ENCODE results near the gene KLK5.
"Not testable (repeated sequence)": the region's sequence is repeated elsewhere in the genome, so short reads cannot be mapped to it uniquely, and the experiment has no call there.

Gene KLK5

DNA sequence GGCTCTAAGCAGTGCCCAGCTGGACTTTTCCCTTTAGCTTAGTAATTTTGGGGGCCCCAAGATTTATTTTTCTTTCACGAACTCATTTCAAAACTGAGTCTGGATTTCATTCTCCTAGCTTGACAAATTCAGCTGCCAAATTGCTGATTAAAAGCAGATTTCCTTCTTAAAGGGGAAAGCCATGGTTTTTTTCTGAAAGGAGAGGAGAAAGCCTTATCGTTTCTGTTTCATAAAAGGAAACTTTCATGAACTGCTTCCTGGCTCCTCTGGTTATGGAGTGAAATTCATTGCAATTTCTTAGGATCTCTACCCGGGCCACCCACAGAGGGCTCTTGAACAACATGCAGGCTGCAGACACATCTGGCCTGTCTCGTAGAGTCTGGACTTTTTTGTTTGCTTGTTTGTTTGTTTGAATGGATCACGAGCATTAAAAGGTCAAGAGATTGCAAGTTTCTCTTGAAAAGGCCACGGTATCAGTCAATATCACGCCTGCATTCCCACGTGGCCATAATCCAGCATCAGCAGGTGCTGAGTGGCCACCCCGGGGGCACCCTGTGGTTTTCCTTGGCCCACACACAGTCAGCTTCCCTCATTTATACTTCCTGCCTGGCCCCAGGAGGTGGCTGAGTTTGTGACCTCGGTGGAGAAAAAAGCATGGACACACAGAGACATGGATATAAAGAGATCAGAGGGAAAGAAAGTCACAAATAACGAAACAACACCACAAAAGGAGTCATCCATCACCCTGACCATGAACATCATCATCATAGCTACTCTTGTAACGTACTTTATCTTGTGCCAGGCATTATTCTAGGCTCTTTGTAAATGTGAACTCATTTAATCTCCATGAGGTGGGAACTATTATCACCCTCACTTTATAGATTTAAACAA is 31.2 kb downstream of the KLK5 start:
- peak; percentile 33 for DNase-seq

DNA sequence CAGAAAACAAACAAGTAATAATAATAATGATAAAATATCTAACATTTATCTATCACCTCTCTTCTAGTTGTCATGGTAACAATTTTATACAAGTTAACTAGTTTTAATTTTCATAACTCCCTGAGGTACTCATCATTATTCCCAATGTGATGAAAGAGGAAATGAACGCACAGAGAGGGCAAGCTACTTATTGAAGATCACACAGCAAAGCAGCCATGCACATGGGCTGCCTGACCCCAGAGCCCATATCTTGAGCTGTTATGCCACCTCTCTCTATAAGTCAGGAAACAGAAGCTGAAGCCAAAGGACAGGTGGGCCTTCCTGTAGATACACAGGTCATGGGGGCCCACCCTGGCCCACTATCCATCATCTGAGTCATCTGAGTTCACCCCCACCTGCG is 36.8 kb downstream of the KLK5 start:
- DNase-seq: no peak

DNA sequence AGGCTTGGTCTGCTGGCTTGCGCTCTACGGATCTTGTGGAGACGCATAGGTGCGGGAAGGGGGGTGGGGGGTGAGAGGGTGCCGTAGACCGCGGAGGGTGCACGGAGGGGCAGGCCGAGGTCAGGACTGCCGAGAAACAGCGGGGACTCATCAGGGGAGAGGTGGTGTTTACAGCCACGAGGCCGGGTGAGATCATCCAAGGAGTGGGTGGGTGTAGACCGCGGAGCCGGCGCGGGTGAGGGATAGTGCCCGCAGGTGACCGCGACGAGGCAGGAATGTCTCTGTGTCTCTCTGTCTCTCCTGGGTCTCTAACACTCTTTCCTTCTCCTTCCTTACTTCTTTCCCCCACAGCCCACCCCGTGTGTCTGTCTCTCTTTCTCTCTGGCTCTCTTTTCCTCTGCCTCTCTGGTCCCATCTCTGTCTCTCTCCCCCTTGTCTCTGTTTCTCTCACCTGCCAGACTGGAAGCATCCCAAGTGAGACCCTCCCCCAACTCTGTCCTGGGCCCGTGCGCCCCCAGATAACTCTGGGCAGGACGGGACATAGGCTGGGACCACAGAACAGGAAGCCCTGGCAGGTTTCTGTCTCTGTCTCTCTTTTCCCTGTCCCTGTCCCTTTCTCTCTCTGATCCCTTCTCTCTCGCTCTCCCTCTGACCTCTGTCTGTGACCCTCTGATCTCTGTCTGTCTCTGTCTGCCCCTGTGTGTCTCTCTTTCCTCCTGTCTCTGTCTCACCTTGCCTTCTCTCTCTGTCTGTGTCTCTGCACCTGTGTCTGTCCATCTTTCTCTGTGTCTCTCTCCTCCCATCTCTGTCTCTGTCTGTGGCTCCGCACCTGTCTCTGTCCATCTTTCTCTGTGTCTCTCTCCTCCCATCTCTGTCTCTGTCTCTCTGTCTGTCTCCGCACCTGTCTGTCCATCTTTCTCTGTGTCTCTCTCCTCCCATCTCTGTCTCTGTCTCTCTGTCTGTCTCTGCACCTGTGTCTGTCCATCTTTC is 39.8 kb downstream of the KLK5 start:
- DNase-seq: no peak

GRCh38 chr19:50912102-50912599 is 40.7 kb downstream of the KLK5 start:
- no peak for DNase-seq

DNA sequence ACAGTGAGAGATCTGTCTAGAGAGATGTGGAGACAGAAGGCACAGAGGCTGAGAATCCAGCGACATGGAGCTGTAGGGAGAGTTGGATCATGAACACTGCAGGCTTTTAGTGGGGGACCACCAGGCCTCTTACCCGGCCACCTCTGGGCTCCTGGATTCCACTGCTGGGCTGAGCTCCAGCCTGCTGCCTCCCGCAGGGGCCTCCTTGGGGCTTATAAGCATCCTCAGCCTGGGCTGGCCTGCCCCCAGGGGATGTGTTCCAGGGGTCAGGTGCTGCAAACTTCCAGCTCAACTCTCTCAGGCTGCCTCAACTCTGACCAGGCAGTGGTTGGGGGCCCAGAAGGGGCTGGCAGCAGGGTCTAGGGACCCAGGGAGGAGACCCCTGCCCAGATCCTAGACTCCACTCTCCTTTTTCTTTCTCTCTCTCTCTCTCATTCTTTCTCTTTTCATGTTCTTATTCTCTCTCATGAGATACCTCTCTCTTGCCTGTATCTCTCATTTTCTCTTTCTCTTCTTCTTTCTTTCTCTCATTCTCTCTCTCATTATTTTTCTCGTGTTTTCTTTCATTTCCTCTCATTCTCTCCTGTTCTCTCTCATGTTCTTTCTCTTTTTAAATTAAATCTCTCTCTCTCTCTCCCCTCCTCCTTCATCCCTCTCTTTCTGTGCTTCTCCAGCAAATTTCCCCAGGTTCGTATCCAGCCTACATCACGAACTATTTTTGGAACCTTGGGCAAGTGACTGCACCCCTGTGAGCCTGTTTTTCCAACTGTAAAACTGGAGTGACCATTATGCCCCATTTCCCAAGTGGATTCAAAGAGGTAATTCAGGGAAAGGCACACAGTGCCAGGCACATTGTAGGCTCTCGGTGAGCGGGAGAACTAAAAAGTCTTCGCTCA is 41.4 kb downstream of the KLK5 start, which contains the start of gene KLK4:
Gene KLK4, minus strand, starts transcription at position 190 of the 896 bp plus-strand sequence. CDS start 657 bp downstream, outside the sequence.
- DNase-seq: no peak

DNA sequence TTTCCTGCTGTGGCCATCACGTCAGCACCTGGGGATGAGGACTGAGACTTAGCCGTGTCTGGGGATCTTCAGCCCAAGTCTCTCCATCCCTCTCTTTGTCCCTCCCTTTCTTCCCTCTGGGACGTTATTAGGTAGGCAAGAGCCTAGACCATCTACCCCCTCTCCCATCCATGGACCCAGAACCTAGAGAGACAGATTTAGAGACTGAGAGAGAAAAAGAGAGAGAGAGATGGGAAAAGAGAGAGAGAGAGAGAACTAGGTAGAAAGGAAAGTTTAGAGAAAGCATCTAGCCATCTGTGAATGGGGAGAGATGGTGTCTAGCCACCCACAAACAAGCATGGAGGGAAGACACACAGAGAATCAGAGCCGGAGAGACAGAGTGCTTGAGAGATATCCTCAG is 42.1 kb downstream of the KLK5 start:
- no peak for DNase-seq

DNA sequence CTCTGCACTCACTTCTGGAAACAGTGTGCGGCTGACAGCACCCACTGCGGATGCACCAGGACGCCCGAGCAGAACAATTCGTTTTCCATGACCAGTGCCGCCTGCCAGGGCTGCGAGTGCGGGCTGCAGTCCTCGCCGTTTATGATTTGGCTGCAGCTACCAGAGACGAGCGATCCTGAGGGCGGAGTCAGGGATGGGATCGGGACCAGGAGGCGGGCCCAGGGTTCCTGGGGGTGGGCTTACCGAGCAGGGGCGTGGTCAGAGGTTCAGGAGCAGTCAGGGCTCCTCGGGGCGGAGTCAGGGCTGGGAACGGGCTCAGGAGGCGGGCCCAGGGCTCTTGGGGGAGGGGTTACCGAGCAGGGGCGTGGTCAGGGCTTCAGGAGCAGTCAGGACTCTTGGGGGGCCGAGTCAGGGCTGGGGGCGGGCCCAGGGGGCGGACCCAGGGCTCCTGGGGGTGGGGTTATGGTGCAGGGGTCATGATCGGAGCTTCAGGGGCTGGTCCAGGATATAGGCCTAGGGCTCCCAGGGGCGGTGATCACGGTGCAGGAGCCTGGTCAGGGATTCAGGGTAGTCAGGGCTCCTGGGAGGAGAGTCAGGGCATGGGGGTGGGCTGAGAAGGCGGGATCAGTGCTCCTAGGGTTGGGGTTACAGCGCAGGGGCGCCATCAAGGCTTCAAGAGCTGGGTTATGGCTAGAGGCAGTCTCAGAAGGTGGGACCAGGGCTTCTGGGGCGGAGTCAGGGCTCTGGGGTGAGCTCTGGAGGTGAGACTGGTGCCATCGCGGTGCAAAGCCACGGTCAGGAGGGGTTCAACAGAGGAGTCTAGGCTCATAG is 43.4 kb downstream of the KLK5 start:
- peak; percentile 62 for DNase-seq

GRCh38 chr19:50908336-50908735 is 44.5 kb downstream of the KLK5 start:
- DNase-seq: no peak

- no peak for DNase-seq
Measured at GRCh38 chr19:50906217-50906616, 46.6 kb downstream of the KLK5 start.

DNA sequence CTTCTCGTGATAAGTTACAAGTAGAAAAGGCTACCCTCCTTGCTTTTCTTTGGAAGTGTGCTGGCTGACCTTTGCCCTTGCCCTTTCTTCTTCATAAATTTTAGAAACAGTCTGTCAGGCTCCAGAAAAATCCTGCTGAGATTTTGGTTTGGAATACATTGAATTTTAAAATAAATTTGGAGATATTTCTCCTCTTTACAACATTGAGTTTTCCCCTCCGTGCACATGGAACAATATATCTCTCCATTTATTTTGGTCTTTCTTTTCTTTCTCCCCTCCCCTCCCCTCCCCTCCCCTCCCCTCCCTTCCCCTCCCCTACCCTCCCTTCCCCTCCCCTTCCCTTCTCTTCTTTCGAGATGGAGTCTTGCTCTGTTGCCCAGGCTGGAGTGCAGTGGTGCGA is 50.2 kb downstream of the KLK5 start:
- DNase-seq: no peak

- no peak for DNase-seq
Measured at GRCh38 chr19:50899569-50899968, 53.3 kb downstream of the KLK5 start.

- no peak for DNase-seq
Measured at GRCh38 chr19:50898018-50898417, 54.8 kb downstream of the KLK5 start.

DNA sequence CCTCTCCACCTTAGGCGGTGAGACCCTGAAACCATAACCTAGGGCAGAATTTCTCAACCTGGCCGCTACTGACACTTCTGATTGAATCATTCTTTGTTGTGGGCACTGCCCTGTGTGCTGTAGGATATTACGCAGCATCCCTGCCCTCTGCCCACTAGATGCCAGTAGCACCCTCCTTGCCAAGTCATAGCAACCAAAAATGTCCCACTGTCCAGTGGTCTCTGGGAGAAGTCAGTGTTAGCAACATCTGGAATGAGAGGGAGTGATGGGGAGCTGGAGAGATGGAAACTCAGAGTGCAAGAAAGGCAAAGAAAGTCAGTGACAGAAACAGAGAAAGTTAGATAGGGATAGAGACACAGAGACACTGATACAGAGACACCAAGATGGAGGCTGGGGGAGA is 55.2 kb downstream of the KLK5 start:
- no peak for DNase-seq

- DNase-seq: no peak
Measured at GRCh38 chr19:50897191-50897607, 55.6 kb downstream of the KLK5 start.

GRCh38 chr19:50896591-50897190 is 56.1 kb downstream of the KLK5 start:
- peak; percentile 85 for DNase-seq

GRCh38 chr19:50896089-50896590 is 56.7 kb downstream of the KLK5 start:
- DNase-seq: not testable (repeated sequence)

GRCh38 chr19:50894478-50895356 is 58.1 kb downstream of the KLK5 start:
- no peak for DNase-seq

Measured in DMS153 (cell line).